ENCODE results near the gene SLC37A4.
"Not testable (repeated sequence)": the region's sequence is repeated elsewhere in the genome, so short reads cannot be mapped to it uniquely, and the experiment has no call there.

Gene SLC37A4

GRCh38 chr11:119017377-119017776 is 13.3 kb downstream of the SLC37A4 start:
- DNase-seq (ENCODE audit: low read depth in 2 of 2) = not testable (repeated sequence)

- no peak for DNase-seq (ENCODE audit: low read depth in 2 of 2)
Observed at GRCh38 chr11:119016216-119017009, 14.3 kb downstream of the SLC37A4 start.

- no peak for DNase-seq (ENCODE audit: low read depth in 2 of 2)
Observed at GRCh38 chr11:119015054-119015611, 15.5 kb downstream of the SLC37A4 start.

- DNase-seq (ENCODE audit: low read depth in 2 of 2) = no peak
Observed at GRCh38 chr11:119014209-119014924, 16.3 kb downstream of the SLC37A4 start.

GRCh38 chr11:119012629-119013170 is 18.0 kb downstream of the SLC37A4 start:
- DNase-seq (ENCODE audit: low read depth in 2 of 2) = no peak

- no peak for DNase-seq (ENCODE audit: low read depth in 2 of 2)
Observed at GRCh38 chr11:119011476-119012053, 19.1 kb downstream of the SLC37A4 start.

- DNase-seq (ENCODE audit: low read depth in 2 of 2) = no peak
Observed at GRCh38 chr11:119006656-119007055, 24.0 kb downstream of the SLC37A4 start.

- DNase-seq (ENCODE audit: low read depth in 2 of 2) = no peak
Observed at GRCh38 chr11:119000906-119001305, 29.8 kb downstream of the SLC37A4 start.

GRCh38 chr11:118998822-118999221 is 31.9 kb downstream of the SLC37A4 start:
- no peak for DNase-seq (ENCODE audit: low read depth in 2 of 2)

- no peak for DNase-seq (ENCODE audit: low read depth in 2 of 2)
Observed at GRCh38 chr11:118998388-118998717, 32.3 kb downstream of the SLC37A4 start.

- peak; percentile 94 to 96 for DNase-seq (ENCODE audit: low read depth in 2 of 2)
Observed at GRCh38 chr11:118997627-118998387, 32.9 kb downstream of the SLC37A4 start, which contains the start of gene CENATAC. Gene CENATAC, plus strand, starts transcription at chr11:118998138. Its CDS starts 60 bp downstream, at chr11:118998198.

GRCh38 chr11:118996926-118997626 is 33.6 kb downstream of the SLC37A4 start:
- DNase-seq (ENCODE audit: low read depth in 2 of 2) = peak; percentile 18 to 37

- DNase-seq (ENCODE audit: low read depth in 2 of 2) = not testable (repeated sequence)
Observed at GRCh38 chr11:118991486-118992038, 39.1 kb downstream of the SLC37A4 start.

GRCh38 chr11:118988280-118988679 is 42.4 kb downstream of the SLC37A4 start:
- DNase-seq (ENCODE audit: low read depth in 2 of 2) = no peak

GRCh38 chr11:118984825-118985224 is 45.9 kb downstream of the SLC37A4 start:
- no peak for DNase-seq (ENCODE audit: low read depth in 2 of 2)

GRCh38 chr11:118984337-118984736 is 46.3 kb downstream of the SLC37A4 start:
- DNase-seq (ENCODE audit: low read depth in 2 of 2) = not testable (repeated sequence)

- no peak for DNase-seq (ENCODE audit: low read depth in 2 of 2)
Observed at GRCh38 chr11:118980191-118980881, 50.3 kb downstream of the SLC37A4 start.

GRCh38 chr11:118979434-118979833 is 51.2 kb downstream of the SLC37A4 start:
- DNase-seq (ENCODE audit: low read depth in 2 of 2) = no peak

GRCh38 chr11:118975771-118976709 is 54.6 kb downstream of the SLC37A4 start:
- no peak for DNase-seq (ENCODE audit: low read depth in 2 of 2)
